ENCODE measurements around the gene CLEC3B. TPM values are rescaled to one million over a fixed set of nuclear protein-coding genes. Genes with fewer than 3 reads are reported as not detected.
"Not testable (repeated sequence)": the region's sequence is repeated elsewhere in the genome, so short reads cannot be mapped to it uniquely, and the experiment has no call there.

Gene CLEC3B
- total RNA-seq, 3 donors from 2014 or later, result 14.7 to 24.0 (median 22.2) TPM

DNA sequence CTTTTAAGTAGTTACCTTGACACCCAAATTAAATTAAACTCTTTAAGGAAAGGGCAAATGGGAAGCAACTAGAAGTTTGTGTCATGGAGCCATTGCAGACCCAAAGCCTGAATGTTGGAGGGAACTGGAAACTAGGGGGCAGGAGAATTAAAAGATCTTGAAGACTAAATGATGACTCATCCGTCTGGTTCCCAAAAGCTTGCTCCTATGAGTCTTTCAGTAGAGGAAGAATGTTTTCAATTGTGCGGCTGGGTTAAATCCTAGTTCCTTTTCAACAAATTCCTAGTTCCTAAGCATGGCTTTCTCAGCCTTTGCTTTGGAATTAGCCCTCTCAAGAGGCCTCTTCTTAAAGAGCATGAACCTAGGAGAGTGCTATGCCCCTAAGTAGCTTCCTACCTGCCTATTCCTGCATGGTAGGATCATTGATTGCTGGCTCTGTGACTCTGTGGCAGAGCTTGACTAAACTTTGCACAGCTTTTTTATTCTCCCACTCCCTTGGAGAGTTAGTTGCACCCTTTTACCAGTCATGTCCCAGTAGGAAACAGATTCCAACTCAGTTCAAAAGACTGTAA lies 17.7 kb downstream of the CLEC3B start:
- peaks cover 9% of the 10 kb centered on the region for H3K4me1 ChIP-seq (ENCODE audit: low read depth)
- no peak for TF ChIP-seq CTCF (IDR thresholded peaks at IDR 0.05)
- no peak overlapping the region for H3K4me3 ChIP-seq
- H3K9me3 ChIP-seq, result no peaks in the 10 kb centered on the region
- intact Hi-C loops (cut with DNase I, micrococcal nuclease), result loop anchor here (5.0 kb wide), 2 partner anchors 453 to 458 kb away; no protein-coding TSS in a partner anchor
- ATAC-seq (no peak), DNase-seq (no peak)
- H3K36me3 ChIP-seq (ENCODE audit: low read depth), result no peaks in the 10 kb centered on the region

DNA sequence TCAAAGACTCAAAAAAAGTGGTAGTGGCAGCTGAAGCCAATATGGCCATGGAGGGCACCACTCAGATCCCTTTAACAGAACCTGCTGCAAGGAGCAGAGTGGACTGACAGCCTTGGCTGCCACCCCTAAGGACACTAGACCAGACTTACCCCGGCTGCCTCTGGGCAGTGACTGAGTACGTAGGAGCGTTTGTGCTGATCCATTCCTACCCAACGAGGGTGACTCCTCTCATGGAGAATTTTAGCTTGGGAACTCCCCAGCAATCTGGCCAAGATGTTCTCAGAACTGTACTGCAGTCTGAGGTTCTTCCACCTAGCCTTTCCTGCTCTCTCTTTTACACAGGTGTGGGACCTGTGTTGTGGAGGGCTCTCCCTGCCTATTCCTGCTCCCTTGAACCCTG lies 22.1 kb downstream of the CLEC3B start:
- TF ChIP-seq CTCF (IDR thresholded peaks at IDR 0.05), result no peak
- Histone ChIP-seq H3K36me3 (ENCODE audit: low read depth) (no peaks in the 10 kb centered on the region), H3K4me3 (no peak overlapping the region), H3K4me1 (ENCODE audit: low read depth) (no peaks in the 10 kb centered on the region), H3K9me3 (no peaks in the 10 kb centered on the region)
- ATAC-seq, result no peak
- intact Hi-C loops (cut with DNase I, micrococcal nuclease), result no loop called here
- no peak for DNase-seq

GRCh38 chr3:45049807-45050206 lies 23.7 kb downstream of the CLEC3B start:
- Histone ChIP-seq H3K36me3 (ENCODE audit: low read depth) (no peaks in the 10 kb centered on the region), H3K4me1 (ENCODE audit: low read depth) (peaks cover 4% of the 10 kb centered on the region), H3K9me3 (no peaks in the 10 kb centered on the region), H3K4me3 (no peak overlapping the region)
- intact Hi-C loops (cut with DNase I, micrococcal nuclease), result no loop called here
- TF ChIP-seq CTCF (IDR thresholded peaks at IDR 0.05), result no peak
- no peak for ATAC-seq
- DNase-seq, result no peak

GRCh38 chr3:45051685-45052084 lies 25.6 kb downstream of the CLEC3B start:
- DNase-seq (no peak), ATAC-seq (peak; percentile 40)
- H3K4me3 ChIP-seq, result no peak overlapping the region
- intact Hi-C loops (cut with DNase I, micrococcal nuclease), result no loop called here
- H3K4me1 ChIP-seq (ENCODE audit: low read depth), result peaks cover 4% of the 10 kb centered on the region
- H3K36me3 ChIP-seq (ENCODE audit: low read depth), result no peaks in the 10 kb centered on the region
- TF ChIP-seq CTCF (IDR thresholded peaks at IDR 0.05), result no peak
- no peaks in the 10 kb centered on the region for H3K9me3 ChIP-seq

DNA sequence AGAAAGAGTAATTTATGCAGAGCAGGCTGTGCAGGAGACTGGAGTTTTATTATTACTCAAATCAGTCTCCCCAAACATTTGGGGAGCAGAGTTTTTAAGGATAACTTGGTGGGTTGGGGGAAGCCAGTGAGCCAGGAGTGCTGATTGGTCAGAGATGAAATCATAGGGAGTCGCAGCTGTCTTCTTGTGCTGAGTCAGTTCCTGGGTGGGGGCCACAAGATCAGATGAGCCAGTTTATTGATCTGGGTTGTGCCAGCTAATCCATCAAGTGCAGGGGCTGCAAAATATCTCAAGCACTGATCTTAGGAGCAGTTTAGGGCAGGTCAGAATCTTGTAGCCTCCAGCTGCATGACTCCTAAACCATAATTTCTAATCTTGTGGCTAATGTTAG lies 27.7 kb downstream of the CLEC3B start:
- H3K4me3 ChIP-seq; H3K4me1 ChIP-seq (ENCODE audit: low read depth); H3K36me3 ChIP-seq (ENCODE audit: low read depth); H3K9me3 ChIP-seq; DNase-seq; ATAC-seq; intact Hi-C loops (cut with DNase I, micrococcal nuclease): not testable (repeated sequence)

DNA sequence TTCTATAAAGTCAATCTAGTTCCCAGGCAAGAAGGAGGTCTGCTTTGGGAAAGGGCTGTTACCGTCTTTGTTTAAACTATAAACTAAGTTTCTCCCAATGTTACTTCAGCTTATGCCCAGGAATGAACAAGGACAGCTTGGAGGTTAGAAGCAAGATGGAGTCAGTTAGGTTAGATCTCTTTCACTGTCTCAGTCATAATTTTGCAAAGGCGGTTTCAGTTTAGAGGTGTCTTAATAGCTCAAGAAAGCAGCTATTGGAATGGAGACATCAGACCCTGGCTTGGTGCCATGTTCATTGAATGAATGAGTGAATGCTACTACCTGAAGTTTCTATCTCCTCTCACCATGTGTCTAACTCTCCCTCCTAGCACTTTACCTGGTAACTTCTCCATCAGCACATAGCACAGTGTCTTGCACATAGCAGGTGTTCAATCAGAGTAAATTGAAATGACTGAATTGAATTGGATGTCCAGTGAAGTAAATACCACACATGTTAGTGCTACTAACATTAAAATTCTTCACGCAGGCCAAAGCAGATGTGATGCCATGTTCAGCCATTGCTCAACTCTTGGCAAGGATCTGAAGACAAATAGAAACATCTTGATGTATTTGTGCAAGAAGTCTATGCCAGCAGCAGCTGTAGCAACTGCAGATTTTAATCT lies 28.2 kb downstream of the CLEC3B start:
- ATAC-seq (no peak), DNase-seq (no peak)
- H3K4me1 ChIP-seq (ENCODE audit: low read depth), result peaks cover 4% of the 10 kb centered on the region
- H3K4me3 ChIP-seq, result no peak overlapping the region
- TF ChIP-seq CTCF (IDR thresholded peaks at IDR 0.05), result no peak
- H3K9me3 ChIP-seq, result no peaks in the 10 kb centered on the region
- H3K36me3 ChIP-seq (ENCODE audit: low read depth), result no peaks in the 10 kb centered on the region
- intact Hi-C loops (cut with DNase I, micrococcal nuclease), result no loop called here

Data from mucosa of descending colon (tissue), 3 donors.